CD4-positive, alpha-beta T cell (primary cell): ENCODE measurements around the gene ESRRG. TPM values are rescaled to one million over a fixed set of nuclear protein-coding genes. Genes with fewer than 3 reads are reported as not detected.

ENCODE experiments used
- ATAC-seq: fragments of 200-7000 bp; cut with Tn5 transposase; one replicate; pipeline ENCODE4 v1.10.0; 2022; ENCODE audit warnings: mild to moderate bottlenecking; ENCODE audit not compliant: poor library complexity
- CTCF ChIA-PET: fragments of 350-600 bp; sonication (Branson Sonifier 250); formaldehyde crosslinking; loops from one replicate; lab custom pipeline; 2021; ENCODE audit warnings: antibody characterized with exemption, inconsistent platforms; lab: Charles Lee
- POLR2A ChIA-PET: fragments of 350-600 bp; sonication (Branson Sonifier 250); formaldehyde crosslinking; loops from one replicate; lab custom pipeline; 2021; ENCODE audit warnings: antibody characterized with exemption, inconsistent platforms; lab: Charles Lee
- DNase-seq, 14 experiments: peaks; one replicate each; pipeline ENCODE4 v3.0.0-alpha.2; 2013 to 2020; ENCODE audit warnings: mixed read lengths in 2 of 14
- H3K27ac ChIP-seq, 2 donors: one replicate each; pipeline versions ENCODE4 v1.5.1 to v1.7.0; 2013; ENCODE audit warnings: low read length in 2 of 2, low read depth in 1 of 2, mild to moderate bottlenecking in 1 of 2
- H3K27me3 ChIP-seq, 2 experiments: 1 replicate in 1 of 2; 2 replicates in 1 of 2; pipeline versions ENCODE4 v1.6.1 to v1.7.0; 2013; ENCODE audit warnings: low read length in 2 of 2, control low read depth in 1 of 2, mild to moderate bottlenecking in 1 of 2, moderate library complexity in 1 of 2; ENCODE audit not compliant: insufficient read depth in 2 of 2, control insufficient read depth in 1 of 2
- H3K36me3 ChIP-seq: one replicate; pipeline ENCODE4 v1.6.1; 2013; ENCODE audit warnings: low read length, control low read depth; ENCODE audit not compliant: insufficient read depth
- H3K4me1 ChIP-seq: one replicate; pipeline ENCODE4 v1.6.1; 2013; ENCODE audit warnings: low read length, control low read depth; ENCODE audit not compliant: insufficient read depth
- H3K4me3 ChIP-seq: one replicate; pipeline ENCODE4 v1.5.1; 2013; ENCODE audit warnings: mild to moderate bottlenecking, low read length, moderate library complexity
- H3K9me3 ChIP-seq, 2 experiments: 1 replicate in 1 of 2; 2 replicates in 1 of 2; pipeline versions ENCODE4 v1.6.1 to v1.7.0; 2013; ENCODE audit warnings: low read length in 2 of 2, mild to moderate bottlenecking in 2 of 2, control low read depth in 1 of 2, moderate library complexity in 1 of 2; ENCODE audit not compliant: control insufficient read depth in 1 of 2, insufficient read depth in 1 of 2
- H3K27ac Mint-ChIP-seq: one replicate; pipeline ENCODE4 v1.8.0; 2020; ENCODE audit warnings: mixed read lengths
- H3K27me3 Mint-ChIP-seq: one replicate; pipeline ENCODE4 v1.8.0; 2021; ENCODE audit warnings: mixed read lengths
- H3K36me3 Mint-ChIP-seq: one replicate; pipeline ENCODE4 v1.8.0; 2021; ENCODE audit warnings: low read depth, mixed read lengths
- H3K4me1 Mint-ChIP-seq: one replicate; pipeline ENCODE4 v1.8.0; 2021; ENCODE audit warnings: low read depth, mixed read lengths
- H3K4me3 Mint-ChIP-seq: one replicate; pipeline ENCODE4 v1.8.0; 2020; ENCODE audit warnings: mild to moderate bottlenecking, mixed read lengths
- H3K9me3 Mint-ChIP-seq: one replicate; pipeline ENCODE4 v1.8.0; 2020; ENCODE audit warnings: mixed read lengths
- intact Hi-C, 2 experiments: fragments of 100-400 bp; cut with DNase I in 1 of 2; cut with micrococcal nuclease in 1 of 2; formaldehyde crosslinking; loops; one replicate each; pipeline versions ENCODE4 v1.15.1 to v1.9.0; 2023 to 2025; cut with DNase I, micrococcal nuclease
- polyA plus RNA-seq, 2 donors: library from polyadenylated mRNA; unstranded; fragments of 120-200 nt; gene quantifications; one replicate each; pipeline ENCODE4 v1.2.1, GENCODE V29; 2013
- total RNA-seq, 174 experiments: library from RNA in 2 of 174; stranded (reverse) in 2 of 174; gene quantifications; one replicate each; pipeline ENCODE4 v1.2.3 and lab custom pipeline; 2021 to 2026
- TF ChIP-seq, protein P1 (sequence below): fragments of 200-600 bp; IDR thresholded peaks from one replicate; pipeline ENCODE4 v1.8.0; 2022; ENCODE audit warnings: antibody characterized with exemption, mild to moderate bottlenecking

The ESRRG gene
- total RNA-seq (not detected), total RNA-seq (lab: John Stamatoyannopoulos, UW) (0 to 0.17 (median 0) reads per million in 172 experiments)
- not detected for polyA plus RNA-seq (2013, experiment 1 of 2)
- polyA plus RNA-seq (2013, experiment 2 of 2) = 0.34 TPM

DNA sequence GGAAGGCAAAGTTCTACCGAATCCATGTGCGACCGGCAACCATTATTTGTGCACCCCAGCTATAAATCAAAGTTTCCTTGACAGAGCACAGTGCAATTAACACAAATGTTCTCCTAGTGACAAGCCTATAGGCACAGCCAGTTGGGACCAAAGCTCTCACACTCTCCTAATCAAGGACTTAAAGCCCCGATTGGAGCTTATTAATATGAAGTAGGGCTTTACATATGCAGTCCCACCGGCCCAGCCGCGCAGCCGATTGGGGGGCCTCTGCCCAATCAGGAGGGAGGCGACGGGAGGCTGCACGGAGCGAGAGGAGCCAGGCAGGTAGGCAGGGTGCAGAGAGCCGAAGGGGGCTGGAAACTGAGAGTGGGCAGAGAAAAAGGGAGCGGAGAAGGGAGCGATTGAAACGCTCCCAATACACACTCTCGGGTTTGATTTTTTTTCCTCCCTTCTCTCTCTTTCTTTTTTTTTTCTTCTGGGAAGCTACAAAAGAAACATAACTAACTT, at the start of gene ESRRG:
Gene ESRRG, minus strand, starts transcription at position 156 of the 507 bp plus-strand sequence. Its CDS starts 130 bp downstream, at position 26.
- Histone ChIP-seq H3K4me3 (no peak within 1 kb of the TSS), H3K27me3 (peaks cover 0 to 12% of the 10 kb centered on the region in 2 experiments), H3K27ac (no peak within 1 kb of the TSS), H3K36me3 (no peaks in the 10 kb centered on the region), H3K9me3 (peaks cover 0 to 4% of the 10 kb centered on the region in 2 experiments), H3K4me1 (no peaks in the 10 kb centered on the region)
- TF ChIP-seq, protein P1, sequence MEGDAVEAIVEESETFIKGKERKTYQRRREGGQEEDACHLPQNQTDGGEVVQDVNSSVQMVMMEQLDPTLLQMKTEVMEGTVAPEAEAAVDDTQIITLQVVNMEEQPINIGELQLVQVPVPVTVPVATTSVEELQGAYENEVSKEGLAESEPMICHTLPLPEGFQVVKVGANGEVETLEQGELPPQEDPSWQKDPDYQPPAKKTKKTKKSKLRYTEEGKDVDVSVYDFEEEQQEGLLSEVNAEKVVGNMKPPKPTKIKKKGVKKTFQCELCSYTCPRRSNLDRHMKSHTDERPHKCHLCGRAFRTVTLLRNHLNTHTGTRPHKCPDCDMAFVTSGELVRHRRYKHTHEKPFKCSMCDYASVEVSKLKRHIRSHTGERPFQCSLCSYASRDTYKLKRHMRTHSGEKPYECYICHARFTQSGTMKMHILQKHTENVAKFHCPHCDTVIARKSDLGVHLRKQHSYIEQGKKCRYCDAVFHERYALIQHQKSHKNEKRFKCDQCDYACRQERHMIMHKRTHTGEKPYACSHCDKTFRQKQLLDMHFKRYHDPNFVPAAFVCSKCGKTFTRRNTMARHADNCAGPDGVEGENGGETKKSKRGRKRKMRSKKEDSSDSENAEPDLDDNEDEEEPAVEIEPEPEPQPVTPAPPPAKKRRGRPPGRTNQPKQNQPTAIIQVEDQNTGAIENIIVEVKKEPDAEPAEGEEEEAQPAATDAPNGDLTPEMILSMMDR = no peak
- no peak for ATAC-seq
- ChIA-PET CTCF (no interaction called here), POLR2A (interaction anchor here (0.6 kb wide), 1 partner anchor 857 kb away, joined by 5 read pairs; no protein-coding TSS in a partner anchor)
- peaks cover 15% of the 10 kb centered on the region for H3K27me3 Mint-ChIP-seq
- H3K4me3 Mint-ChIP-seq = no peak within 1 kb of the TSS
- intact Hi-C loops = no loop called here
- H3K9me3 Mint-ChIP-seq = no peaks in the 10 kb centered on the region
- no peak for DNase-seq
- H3K4me1 Mint-ChIP-seq = no peaks in the 10 kb centered on the region
- H3K36me3 Mint-ChIP-seq = no peaks in the 10 kb centered on the region
- H3K27ac Mint-ChIP-seq = no peak within 1 kb of the TSS

DNA sequence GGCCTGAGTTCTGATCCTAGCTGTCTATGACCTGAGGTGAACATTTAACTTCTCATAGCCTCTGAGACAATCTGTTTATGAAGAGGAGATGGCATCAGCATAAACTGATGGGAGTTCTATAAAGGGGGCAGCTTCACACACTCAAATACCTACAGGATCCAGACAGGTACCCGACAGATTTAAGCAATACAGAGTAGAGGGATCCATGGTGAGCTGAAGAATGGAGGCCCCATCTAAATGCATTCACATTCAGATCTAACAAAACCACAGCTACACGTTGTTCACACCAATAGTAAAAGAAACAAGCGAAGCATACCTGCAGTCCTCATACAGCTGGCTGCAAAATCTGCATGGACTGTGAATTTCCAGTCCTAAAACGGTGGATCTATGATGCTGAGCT, 48.7 kb upstream of the ESRRG start:
- Mint-ChIP-seq H3K27ac (no peak overlapping the region), H3K9me3 (peaks cover 4% of the 10 kb centered on the region), H3K4me3 (no peak overlapping the region), H3K36me3 (no peaks in the 10 kb centered on the region), H3K27me3 (no peaks in the 10 kb centered on the region), H3K4me1 (no peaks in the 10 kb centered on the region)
- Histone ChIP-seq H3K4me3 (no peak overlapping the region), H3K36me3 (no peaks in the 10 kb centered on the region), H3K9me3 (no peaks in the 10 kb centered on the region), H3K27me3 (no peaks in the 10 kb centered on the region), H3K4me1 (no peaks in the 10 kb centered on the region), H3K27ac (no peak overlapping the region)
- no peak for DNase-seq
- ATAC-seq = no peak
- CTCF ChIA-PET = no interaction called here
- TF ChIP-seq, protein P1 = no peak
- POLR2A ChIA-PET = no interaction called here
- intact Hi-C loops = no loop called here

DNA sequence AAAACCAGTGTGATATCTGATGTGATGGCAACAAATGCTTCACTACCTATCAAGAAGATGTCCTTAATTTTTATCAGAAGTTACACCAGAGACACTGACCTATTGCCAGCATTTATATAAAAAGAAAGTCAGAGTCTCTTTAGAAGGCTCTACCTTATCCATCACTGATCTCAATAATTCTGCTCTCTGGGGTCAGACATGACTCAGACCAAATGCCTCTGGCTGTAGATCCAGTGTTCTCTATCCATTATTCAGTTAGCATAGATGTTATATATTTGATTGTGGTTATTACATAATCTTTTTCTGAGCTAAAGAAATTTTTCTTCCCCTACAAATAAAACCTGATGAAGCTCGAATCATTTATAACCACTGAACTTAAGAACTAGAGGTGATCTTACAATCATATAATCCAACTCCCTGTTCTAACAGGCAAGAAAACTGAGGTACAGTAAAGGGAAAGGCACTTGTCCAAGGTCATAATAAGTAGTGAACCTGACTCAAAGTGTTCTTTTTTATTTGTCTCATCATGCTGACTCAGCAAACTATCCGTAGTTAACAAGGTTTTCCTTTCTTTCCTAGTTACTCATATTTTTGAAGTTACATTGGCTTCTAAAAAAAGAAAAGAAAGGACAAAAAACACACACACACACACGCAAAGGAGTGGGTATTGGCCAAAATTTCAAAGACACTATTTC, 43.6 kb upstream of the ESRRG start:
- Mint-ChIP-seq H3K9me3 (peaks cover 3% of the 10 kb centered on the region), H3K27ac (no peak overlapping the region), H3K27me3 (no peaks in the 10 kb centered on the region), H3K4me1 (no peaks in the 10 kb centered on the region), H3K36me3 (no peaks in the 10 kb centered on the region), H3K4me3 (no peak overlapping the region)
- H3K9me3 ChIP-seq = no peaks in the 10 kb centered on the region
- intact Hi-C loops = no loop called here
- TF ChIP-seq, protein P1 = no peak
- no peak overlapping the region for H3K4me3 ChIP-seq
- DNase-seq (no peak), ATAC-seq (no peak)
- CTCF ChIA-PET = no interaction called here
- no peaks in the 10 kb centered on the region for H3K36me3 ChIP-seq
- POLR2A ChIA-PET = no interaction called here
- no peaks in the 10 kb centered on the region for H3K4me1 ChIP-seq
- H3K27me3 ChIP-seq = no peaks in the 10 kb centered on the region
- no peak overlapping the region for H3K27ac ChIP-seq
